Measurements from ENCODE around the gene SPEM2.

DNA sequence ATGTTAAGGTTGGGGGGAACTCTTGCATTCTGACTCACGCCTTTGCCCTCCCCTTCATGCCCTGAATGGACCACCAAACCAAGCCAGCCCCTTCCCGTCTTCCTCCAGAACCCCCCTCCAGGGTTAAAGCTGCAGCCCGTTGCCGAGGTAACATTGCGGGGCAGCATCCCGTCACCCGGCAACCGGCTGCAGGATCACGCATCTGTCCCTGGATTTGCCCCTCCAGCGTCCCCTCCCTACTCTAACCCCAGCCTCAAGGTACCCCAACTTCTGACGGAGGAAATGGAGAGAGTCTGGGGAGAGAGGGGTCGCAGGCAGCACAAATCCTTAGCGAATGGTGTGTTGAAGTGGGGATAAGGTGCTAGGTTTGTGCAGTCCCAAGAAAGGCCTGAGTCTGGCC is 18.3 kb upstream of the SPEM2 start:
- TF ChIP-seq POLR2AphosphoS5 (IDR thresholded peaks at IDR 0.05; ENCODE audit: low read depth, low read length) (no peak), POLR2A (IDR thresholded peaks at IDR 0.05; ENCODE audit: low read depth, low read length) (no peak), TAF1 (IDR thresholded peaks at IDR 0.05; ENCODE audit: low read depth, low read length) (no peak), SPI1 (IDR thresholded peaks at IDR 0.05; ENCODE audit: low read depth, low read length) (no peak), POU2F2 (IDR thresholded peaks at IDR 0.05; ENCODE audit: low read depth, low read length) (no peak), PAX5 (IDR thresholded peaks at IDR 0.05; ENCODE audit: insufficient read depth, low read length, severe bottlenecking) (no peak)

Data from GM12891 (cell line).